ENCODE measurements around the gene PYGB.

DNA sequence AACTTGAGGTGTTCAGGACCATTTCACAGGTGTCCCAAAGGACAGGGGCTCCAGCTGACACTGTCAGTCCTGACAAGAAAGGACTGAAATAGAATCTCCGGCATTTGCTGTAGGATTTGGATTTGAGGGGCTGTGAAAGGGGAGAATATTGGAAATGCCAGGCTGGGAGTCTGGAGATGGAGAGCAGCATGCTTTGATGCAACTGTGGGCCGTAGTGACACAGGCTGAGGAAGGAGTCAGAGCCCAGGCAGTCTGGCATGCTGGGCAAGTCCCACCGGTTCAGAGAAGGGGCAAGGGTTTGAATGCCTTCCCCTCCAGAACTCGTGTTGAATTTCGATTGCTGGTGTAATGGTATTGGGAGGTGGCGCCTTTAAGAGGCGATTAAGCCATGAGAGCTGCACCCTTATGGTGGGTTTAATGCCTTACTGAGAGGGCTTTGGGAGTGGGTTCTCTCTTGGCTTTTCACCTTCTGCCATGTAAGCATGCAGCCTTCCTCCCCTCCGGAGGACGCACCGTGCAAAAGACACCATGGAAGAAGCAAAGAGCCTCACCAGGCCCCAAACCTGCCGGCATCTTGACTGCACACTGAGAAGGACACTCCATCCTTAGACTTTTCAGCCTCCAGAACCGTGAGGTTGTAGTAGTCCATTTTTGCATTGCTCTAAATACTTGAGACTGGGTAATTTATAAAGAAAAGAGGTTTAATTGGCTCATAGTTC, 9.4 kb upstream of the PYGB start:
- TF ChIP-seq ZNF341 (tag by site-specific recombination; IDR thresholded peaks at IDR 0.05; ENCODE audit: low read depth) (no peak), ZNF112 (tag by site-specific recombination; IDR thresholded peaks at IDR 0.05) (no peak), MZF1 (tag by site-specific recombination; IDR thresholded peaks at IDR 0.05; ENCODE audit: borderline replicate concordance) (no peak), ZNF558 (tag by site-specific recombination; IDR thresholded peaks at IDR 0.05) (no peak), ZFP69B (tag by site-specific recombination; IDR thresholded peaks at IDR 0.05) (no peak), ZNF292 (tag by site-specific recombination; IDR thresholded peaks at IDR 0.05; ENCODE audit: borderline replicate concordance, low read depth) (no peak), ZNF266 (tag by site-specific recombination; IDR thresholded peaks at IDR 0.05; ENCODE audit: low read depth) (no peak), RBAK (tag by site-specific recombination; IDR thresholded peaks at IDR 0.05) (no peak), ZNF311 (tag by site-specific recombination; IDR thresholded peaks at IDR 0.05; ENCODE audit: borderline replicate concordance) (no peak)
- TF ChIP-seq, protein P1, sequence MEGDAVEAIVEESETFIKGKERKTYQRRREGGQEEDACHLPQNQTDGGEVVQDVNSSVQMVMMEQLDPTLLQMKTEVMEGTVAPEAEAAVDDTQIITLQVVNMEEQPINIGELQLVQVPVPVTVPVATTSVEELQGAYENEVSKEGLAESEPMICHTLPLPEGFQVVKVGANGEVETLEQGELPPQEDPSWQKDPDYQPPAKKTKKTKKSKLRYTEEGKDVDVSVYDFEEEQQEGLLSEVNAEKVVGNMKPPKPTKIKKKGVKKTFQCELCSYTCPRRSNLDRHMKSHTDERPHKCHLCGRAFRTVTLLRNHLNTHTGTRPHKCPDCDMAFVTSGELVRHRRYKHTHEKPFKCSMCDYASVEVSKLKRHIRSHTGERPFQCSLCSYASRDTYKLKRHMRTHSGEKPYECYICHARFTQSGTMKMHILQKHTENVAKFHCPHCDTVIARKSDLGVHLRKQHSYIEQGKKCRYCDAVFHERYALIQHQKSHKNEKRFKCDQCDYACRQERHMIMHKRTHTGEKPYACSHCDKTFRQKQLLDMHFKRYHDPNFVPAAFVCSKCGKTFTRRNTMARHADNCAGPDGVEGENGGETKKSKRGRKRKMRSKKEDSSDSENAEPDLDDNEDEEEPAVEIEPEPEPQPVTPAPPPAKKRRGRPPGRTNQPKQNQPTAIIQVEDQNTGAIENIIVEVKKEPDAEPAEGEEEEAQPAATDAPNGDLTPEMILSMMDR (tag by site-specific recombination; IDR thresholded peaks at IDR 0.05), result no peak
- TF ChIP-seq, protein P2, sequence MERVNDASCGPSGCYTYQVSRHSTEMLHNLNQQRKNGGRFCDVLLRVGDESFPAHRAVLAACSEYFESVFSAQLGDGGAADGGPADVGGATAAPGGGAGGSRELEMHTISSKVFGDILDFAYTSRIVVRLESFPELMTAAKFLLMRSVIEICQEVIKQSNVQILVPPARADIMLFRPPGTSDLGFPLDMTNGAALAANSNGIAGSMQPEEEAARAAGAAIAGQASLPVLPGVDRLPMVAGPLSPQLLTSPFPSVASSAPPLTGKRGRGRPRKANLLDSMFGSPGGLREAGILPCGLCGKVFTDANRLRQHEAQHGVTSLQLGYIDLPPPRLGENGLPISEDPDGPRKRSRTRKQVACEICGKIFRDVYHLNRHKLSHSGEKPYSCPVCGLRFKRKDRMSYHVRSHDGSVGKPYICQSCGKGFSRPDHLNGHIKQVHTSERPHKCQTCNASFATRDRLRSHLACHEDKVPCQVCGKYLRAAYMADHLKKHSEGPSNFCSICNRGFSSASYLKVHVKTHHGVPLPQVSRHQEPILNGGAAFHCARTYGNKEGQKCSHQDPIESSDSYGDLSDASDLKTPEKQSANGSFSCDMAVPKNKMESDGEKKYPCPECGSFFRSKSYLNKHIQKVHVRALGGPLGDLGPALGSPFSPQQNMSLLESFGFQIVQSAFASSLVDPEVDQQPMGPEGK (tag by site-specific recombination; IDR thresholded peaks at IDR 0.05), result no peak
- TF ChIP-seq, protein P3, sequence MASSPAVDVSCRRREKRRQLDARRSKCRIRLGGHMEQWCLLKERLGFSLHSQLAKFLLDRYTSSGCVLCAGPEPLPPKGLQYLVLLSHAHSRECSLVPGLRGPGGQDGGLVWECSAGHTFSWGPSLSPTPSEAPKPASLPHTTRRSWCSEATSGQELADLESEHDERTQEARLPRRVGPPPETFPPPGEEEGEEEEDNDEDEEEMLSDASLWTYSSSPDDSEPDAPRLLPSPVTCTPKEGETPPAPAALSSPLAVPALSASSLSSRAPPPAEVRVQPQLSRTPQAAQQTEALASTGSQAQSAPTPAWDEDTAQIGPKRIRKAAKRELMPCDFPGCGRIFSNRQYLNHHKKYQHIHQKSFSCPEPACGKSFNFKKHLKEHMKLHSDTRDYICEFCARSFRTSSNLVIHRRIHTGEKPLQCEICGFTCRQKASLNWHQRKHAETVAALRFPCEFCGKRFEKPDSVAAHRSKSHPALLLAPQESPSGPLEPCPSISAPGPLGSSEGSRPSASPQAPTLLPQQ (tag by site-specific recombination; IDR thresholded peaks at IDR 0.05), result no peak
- TF ChIP-seq, protein P4, sequence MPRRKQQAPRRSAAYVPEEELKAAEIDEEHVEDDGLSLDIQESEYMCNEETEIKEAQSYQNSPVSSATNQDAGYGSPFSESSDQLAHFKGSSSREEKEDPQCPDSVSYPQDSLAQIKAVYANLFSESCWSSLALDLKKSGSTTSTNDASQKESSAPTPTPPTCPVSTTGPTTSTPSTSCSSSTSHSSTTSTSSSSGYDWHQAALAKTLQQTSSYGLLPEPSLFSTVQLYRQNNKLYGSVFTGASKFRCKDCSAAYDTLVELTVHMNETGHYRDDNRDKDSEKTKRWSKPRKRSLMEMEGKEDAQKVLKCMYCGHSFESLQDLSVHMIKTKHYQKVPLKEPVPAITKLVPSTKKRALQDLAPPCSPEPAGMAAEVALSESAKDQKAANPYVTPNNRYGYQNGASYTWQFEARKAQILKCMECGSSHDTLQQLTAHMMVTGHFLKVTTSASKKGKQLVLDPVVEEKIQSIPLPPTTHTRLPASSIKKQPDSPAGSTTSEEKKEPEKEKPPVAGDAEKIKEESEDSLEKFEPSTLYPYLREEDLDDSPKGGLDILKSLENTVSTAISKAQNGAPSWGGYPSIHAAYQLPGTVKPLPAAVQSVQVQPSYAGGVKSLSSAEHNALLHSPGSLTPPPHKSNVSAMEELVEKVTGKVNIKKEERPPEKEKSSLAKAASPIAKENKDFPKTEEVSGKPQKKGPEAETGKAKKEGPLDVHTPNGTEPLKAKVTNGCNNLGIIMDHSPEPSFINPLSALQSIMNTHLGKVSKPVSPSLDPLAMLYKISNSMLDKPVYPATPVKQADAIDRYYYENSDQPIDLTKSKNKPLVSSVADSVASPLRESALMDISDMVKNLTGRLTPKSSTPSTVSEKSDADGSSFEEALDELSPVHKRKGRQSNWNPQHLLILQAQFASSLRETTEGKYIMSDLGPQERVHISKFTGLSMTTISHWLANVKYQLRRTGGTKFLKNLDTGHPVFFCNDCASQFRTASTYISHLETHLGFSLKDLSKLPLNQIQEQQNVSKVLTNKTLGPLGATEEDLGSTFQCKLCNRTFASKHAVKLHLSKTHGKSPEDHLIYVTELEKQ (tag by site-specific recombination; IDR thresholded peaks at IDR 0.05; ENCODE audit: borderline replicate concordance), result no peak
